GM18519 (cell line): ENCODE data around the gene PRKN.

ENCODE experiments used
- ATAC-seq: cut with Tn5 transposase; IDR thresholded peaks from one replicate; pipeline ENCODE4 v1.9.1; 2021; ENCODE audit warnings: mild to moderate bottlenecking, moderate library complexity; ENCODE audit not compliant: unreplicated experiment, low FRiP score

PRKN gene

GRCh38 chr6:161948462-161948861 lies 779.1 kb downstream of the PRKN start:
- no peak for ATAC-seq

DNA sequence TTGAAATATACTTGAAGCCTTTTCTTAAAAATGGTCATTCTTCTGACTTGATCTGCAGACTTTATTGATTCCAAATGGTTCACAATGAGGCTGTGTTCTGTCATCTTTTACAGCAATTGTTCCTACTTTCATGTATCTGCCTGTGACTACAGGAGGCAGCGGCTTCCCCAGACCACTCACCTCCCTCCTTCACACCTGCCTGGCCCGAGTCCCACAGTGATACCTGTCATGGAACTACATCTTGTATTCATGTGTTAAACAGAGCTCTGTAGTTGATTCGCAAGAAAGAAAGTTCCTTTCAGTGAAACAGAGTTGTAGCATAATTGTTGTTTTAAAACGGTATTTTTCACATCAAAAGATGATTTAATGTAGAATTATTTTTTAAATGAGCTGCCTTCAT lies 780.2 kb downstream of the PRKN start:
- no peak for ATAC-seq

DNA sequence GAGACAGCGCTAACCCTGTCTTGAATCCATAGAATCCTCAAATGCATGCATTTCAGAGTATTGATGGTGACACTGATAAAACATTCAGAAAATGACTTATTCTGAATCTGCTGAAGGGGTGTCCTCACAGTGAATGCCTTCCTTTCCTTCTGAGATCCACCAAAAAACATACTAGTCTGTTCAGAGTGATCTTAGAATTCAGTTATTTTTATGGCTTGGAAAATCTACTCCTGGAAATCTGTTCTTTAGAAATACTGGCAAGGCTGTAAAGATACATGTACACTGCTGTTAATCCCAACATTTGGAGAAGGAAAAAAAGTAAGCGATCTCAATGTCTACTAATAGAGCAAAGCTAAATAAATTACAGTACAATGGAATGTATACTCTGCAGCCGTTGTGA lies 781.1 kb downstream of the PRKN start:
- no peak for ATAC-seq

DNA sequence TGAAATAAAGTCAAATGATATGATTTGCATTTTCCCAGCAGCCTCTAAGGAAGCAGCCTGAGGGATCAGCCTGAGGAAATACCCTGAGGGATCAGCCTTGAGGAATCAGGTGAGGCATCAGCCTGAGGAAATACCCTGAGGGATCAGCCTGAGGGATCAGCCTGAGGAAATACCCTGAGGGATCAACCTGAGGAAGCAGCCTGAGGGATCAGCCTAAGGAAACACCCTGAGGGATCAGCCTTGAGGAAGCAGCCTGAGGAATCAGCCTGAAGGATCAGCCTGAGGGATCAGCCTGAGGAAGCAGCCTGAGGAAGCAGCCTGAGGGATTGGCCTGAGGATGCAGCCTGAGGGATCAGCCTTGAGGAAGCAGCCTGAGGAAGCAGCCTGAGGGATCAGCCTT lies 784.0 kb downstream of the PRKN start:
- ATAC-seq = no peak

GRCh38 chr6:161941565-161941964 lies 786.0 kb downstream of the PRKN start:
- no peak for ATAC-seq

- ATAC-seq = no peak
Observed at GRCh38 chr6:161940519-161940918, 787.0 kb downstream of the PRKN start.

DNA sequence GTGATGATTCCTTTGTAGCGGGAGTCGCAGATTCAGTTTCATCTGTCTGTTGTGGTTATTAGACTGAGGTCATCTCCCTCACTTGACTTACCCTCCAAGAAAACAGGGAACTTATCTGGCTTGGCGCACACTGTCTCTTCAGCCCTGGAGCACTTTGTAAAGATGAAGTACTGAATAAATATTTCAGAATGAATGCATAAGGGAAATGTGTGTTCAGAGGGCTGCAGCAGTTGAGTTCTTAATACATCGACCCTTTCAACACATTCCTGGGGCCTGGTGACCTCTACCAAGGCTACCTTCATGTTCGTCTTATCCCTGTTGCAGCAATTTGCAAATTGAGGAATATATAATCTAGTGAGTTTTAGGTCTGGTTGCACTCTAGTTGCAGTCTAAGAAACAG lies 801.2 kb downstream of the PRKN start:
- ATAC-seq = no peak

GRCh38 chr6:161924516-161925116 lies 803.0 kb downstream of the PRKN start:
- ATAC-seq = no peak

DNA sequence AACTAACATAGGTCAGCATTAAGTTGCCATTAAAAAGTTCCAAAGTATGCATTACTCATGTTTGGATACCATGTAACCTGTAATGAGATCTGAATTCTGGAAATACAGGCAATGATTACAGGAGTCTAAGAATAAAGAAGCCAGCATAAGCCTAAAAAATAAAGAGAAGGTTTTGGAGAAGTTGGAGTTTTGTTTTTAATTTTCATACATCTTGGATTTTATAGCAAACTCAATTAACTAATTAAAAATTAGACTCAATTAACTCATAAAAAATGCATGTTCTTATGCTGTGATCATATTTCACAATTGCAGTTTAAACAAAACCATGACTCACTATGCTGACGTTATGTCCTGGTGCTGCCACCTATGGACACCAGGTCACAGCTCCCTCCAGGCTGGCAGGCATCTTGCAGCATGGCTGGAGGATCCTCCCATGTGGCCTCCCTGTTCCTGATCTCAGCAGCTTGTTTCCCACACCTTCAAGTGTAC lies 804.9 kb downstream of the PRKN start:
- ATAC-seq = no peak

DNA sequence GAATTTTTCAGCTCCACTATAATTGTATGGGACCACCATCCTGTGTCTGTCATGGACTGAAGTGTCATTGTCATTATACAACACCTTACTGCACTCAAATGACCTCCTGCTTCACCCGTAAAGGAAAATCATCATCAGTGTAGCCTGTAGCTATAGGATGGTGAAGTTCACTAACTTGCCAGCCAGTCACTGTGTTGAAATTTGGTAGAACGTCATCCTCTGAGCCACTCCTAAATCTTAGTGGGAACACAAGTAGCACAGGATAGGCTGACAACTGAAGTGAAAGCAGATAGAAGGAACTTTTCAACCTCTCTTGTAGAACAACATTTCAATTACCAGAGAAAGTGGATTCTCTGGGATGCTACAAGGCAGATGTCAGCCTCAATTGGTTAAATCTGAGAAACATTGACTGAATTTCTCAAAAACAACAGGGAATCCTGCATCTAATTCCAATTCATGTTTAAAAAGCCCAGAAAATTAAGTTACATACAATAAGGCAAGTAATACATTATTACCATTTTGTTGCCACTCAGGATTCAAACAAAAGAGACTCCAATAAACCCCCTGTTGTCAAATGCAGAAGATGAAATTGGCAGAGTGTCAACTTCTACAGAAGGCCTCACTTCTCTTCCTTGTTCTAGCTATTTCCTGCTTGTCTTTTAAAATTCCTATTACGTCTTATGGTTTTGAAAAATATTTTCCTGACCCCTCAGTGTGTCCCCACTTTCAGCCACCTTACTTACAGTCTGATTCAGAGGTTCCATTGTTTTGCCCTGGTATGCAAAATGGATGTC lies 805.8 kb downstream of the PRKN start:
- ATAC-seq = no peak

GRCh38 chr6:161919691-161920090 lies 807.9 kb downstream of the PRKN start:
- ATAC-seq = no peak

DNA sequence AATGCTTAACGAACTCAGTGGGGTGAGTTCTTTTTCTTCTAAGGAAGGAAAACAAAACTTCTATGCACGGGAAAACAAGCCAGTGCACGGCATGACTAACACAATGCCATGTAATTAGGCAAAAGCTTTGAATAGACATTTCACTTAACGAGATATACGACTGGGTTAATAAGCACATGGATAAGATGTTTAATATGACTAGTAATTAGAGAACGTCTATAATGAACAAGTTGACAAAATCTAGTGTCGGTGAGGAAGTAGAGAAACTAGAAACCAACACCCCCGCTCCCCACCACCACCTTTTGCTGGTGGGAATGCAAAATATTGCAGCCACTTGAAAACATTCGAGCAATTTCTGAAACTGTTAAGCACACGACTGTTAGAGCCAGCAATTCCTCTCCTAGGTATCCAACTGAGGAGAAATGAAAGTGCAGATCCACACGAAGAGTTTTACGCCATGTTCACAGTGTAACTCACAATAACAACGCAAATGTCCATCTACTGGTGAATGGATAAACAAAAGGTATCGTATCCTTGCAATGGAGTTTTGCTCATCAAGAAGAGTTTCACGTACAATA lies 808.8 kb downstream of the PRKN start:
- ATAC-seq = no peak

DNA sequence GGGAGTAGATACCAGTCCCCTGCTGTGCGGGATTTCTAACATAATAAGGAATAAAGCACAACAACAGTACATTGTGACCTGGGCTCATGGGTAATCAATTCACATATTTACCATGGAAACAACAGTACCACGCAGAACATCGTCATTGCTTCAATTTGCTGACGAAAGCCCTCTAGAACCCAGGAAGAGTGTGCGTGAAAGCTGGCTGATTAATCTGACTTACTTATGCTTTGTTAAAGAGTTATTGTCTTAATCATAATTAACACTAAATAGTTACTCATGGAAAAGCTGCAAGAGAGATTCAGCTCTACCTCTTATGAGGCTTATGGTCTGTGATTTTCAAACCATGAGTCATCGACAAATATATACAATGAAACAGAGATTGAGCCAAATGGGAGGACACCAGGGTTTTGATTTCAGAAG lies 809.4 kb downstream of the PRKN start:
- no peak for ATAC-seq

GRCh38 chr6:161917645-161918044 lies 809.9 kb downstream of the PRKN start:
- no peak for ATAC-seq

GRCh38 chr6:161915456-161915964 lies 812.1 kb downstream of the PRKN start:
- ATAC-seq = no peak

DNA sequence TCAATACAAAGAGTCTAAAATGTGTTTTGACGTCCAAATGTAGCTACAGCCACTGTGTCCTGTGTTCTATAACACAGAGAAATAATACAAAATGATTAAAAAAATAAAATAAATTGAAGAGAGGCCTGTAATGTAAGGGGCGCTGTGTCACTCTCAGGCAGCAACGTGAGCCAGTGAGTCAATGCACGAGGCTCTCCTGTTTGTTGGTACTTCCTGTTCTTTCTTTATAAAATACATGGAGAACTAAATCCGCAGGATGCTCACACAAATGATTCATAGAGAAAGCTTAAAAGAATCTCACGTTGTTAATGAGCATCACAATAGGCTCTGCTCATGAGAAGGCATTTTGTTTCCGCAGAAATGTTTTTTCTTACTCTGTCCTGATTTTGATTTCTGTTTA lies 818.7 kb downstream of the PRKN start:
- no peak for ATAC-seq

- ATAC-seq = no peak
Observed at GRCh38 chr6:161906571-161906970, 821.0 kb downstream of the PRKN start.

- no peak for ATAC-seq
Observed at GRCh38 chr6:161903584-161904212, 823.9 kb downstream of the PRKN start.

GRCh38 chr6:161901740-161902426 lies 825.7 kb downstream of the PRKN start:
- no peak for ATAC-seq

GRCh38 chr6:161894436-161894835 lies 833.1 kb downstream of the PRKN start:
- ATAC-seq = no peak
